ENCODE measurements around the gene TMEM232.
A peak's percentile ranks its signal among the peaks of the same experiment; 100 is the strongest.
"Not testable (repeated sequence)": the region's sequence is repeated elsewhere in the genome, so short reads cannot be mapped to it uniquely, and the experiment has no call there.

Gene TMEM232

GRCh38 chr5:110726249-110727024, at the start of gene TMEM232:
Gene TMEM232 (minus strand): TSS chr5:110726671. CDS start chr5:110667352, 59,319 bp downstream.
- DNase-seq (ENCODE audit: low spot score), result peak; percentile 67

- no peak for DNase-seq (ENCODE audit: low spot score)
Measured at GRCh38 chr5:110770286-110770685, 43.8 kb upstream of the TMEM232 start.

- DNase-seq (ENCODE audit: low spot score), result no peak
Measured at GRCh38 chr5:110769000-110769681, 42.7 kb upstream of the TMEM232 start.

GRCh38 chr5:110768138-110768860, 41.8 kb upstream of the TMEM232 start:
- no peak for DNase-seq (ENCODE audit: low spot score)

- no peak for DNase-seq (ENCODE audit: low spot score)
Measured at GRCh38 chr5:110760158-110760557, 33.7 kb upstream of the TMEM232 start.

- DNase-seq (ENCODE audit: low spot score), result peak; percentile 53
Measured at GRCh38 chr5:110757118-110757729, 30.8 kb upstream of the TMEM232 start.

GRCh38 chr5:110754181-110754580, 27.7 kb upstream of the TMEM232 start:
- no peak for DNase-seq (ENCODE audit: low spot score)

- DNase-seq (ENCODE audit: low spot score), result no peak
Measured at GRCh38 chr5:110753600-110753999, 27.1 kb upstream of the TMEM232 start.

- DNase-seq (ENCODE audit: low spot score), result peak; percentile 58
Measured at GRCh38 chr5:110752953-110753352, 26.5 kb upstream of the TMEM232 start.

- peak; percentile 87 for DNase-seq (ENCODE audit: low spot score)
Measured at GRCh38 chr5:110751902-110752762, 25.7 kb upstream of the TMEM232 start.

GRCh38 chr5:110738812-110739651, 12.6 kb upstream of the TMEM232 start, which contains the start of gene SLC25A46:
Gene SLC25A46 (plus strand): TSS chr5:110739007. CDS start chr5:110739120, 113 bp downstream.
- DNase-seq (ENCODE audit: low spot score), result peak; percentile 89

- DNase-seq (ENCODE audit: low spot score), result no peak
Measured at GRCh38 chr5:110738503-110738811, 12.0 kb upstream of the TMEM232 start.

- DNase-seq (ENCODE audit: low spot score), result no peak
Measured at GRCh38 chr5:110736753-110737152, 10.3 kb upstream of the TMEM232 start.

GRCh38 chr5:110735556-110735955, 9.1 kb upstream of the TMEM232 start:
- DNase-seq (ENCODE audit: low spot score), result no peak

- no peak for DNase-seq (ENCODE audit: low spot score)
Measured at GRCh38 chr5:110734101-110734500, 7.6 kb upstream of the TMEM232 start.

GRCh38 chr5:110731499-110731898, 5.0 kb upstream of the TMEM232 start:
- DNase-seq (ENCODE audit: low spot score), result not testable (repeated sequence)

- no peak for DNase-seq (ENCODE audit: low spot score)
Measured at GRCh38 chr5:110727025-110727314, 499 bp upstream of the TMEM232 start.

- DNase-seq (ENCODE audit: low spot score), result no peak
Measured at GRCh38 chr5:110718311-110718710, 8.2 kb downstream of the TMEM232 start.

GRCh38 chr5:110716247-110717245, 9.9 kb downstream of the TMEM232 start:
- DNase-seq (ENCODE audit: low spot score), result no peak
